ENCODE measurements around the gene PITPNM3. TPM values are rescaled to one million over a fixed set of nuclear protein-coding genes. Genes with fewer than 3 reads are reported as not detected.

Gene PITPNM3
- polyA plus RNA-seq, 3 donors: 0.29 TPM; not detected in 2

GRCh38 chr17:6455321-6455705 lies 101.0 kb downstream of the PITPNM3 start:
- WGBS (ENCODE audit: insufficient coverage): 1% methylated on average over 28 of the region's 35 CpGs
- H3K27me3 Mint-ChIP-seq (ENCODE audit: low read depth in 3 of 3): peaks cover 24 to 32% (median 24%) of the 10 kb centered on the region in 3 donors
- peaks cover 0 to 6% of the 10 kb centered on the region in 2 donors for H3K36me3 ChIP-seq (replicated peaks in 1 of 2; ENCODE audit: control insufficient read depth in 1 of 2, insufficient read depth in 2 of 2, low read length in 2 of 2)
- no peak overlapping the region for H3K4me3 ChIP-seq (replicated peaks in 1 of 3; ENCODE audit: low read depth in 2 of 3, low read length in 3 of 3)
- no peaks in the 10 kb centered on the region for H3K9me3 ChIP-seq (replicated peaks in 1 of 2; ENCODE audit: control insufficient read depth in 1 of 2, insufficient read depth in 1 of 2, low read length in 2 of 2)
- intact Hi-C loops (cut with micrococcal nuclease): no loop called here
- peaks cover 7 to 17% of the 10 kb centered on the region in 2 donors for H3K27me3 ChIP-seq (ENCODE audit: control insufficient read depth in 2 of 2, insufficient read depth in 2 of 2, low read length in 2 of 2)
- peaks cover 15 to 21% of the 10 kb centered on the region in 2 donors for H3K36me3 Mint-ChIP-seq
- peaks cover 0 to 2% (median 0%) of the 10 kb centered on the region in 7 donors for H3K9me3 Mint-ChIP-seq
- no peaks in the 10 kb centered on the region for H3K4me1 Mint-ChIP-seq
- peak overlapping the region; percentile 46 for H2AFZ ChIP-seq (ENCODE audit: insufficient read depth, low read depth, low read length, poor library complexity, severe bottlenecking)
- no peaks in the 10 kb centered on the region for H4K20me1 ChIP-seq (ENCODE audit: insufficient read depth, low read length)
- H3K27ac Mint-ChIP-seq: no peak overlapping the region
- peaks cover 5 to 6% of the 10 kb centered on the region in 2 donors for H3K4me1 ChIP-seq (ENCODE audit: control insufficient read depth in 1 of 2, insufficient read depth in 2 of 2, low read length in 2 of 2)
- no peak for TF ChIP-seq CTCF (IDR thresholded peaks at IDR 0.05)
- DNase-seq: peak in 2 of 3 donors; percentile 2 to 14
- H3K4me3 Mint-ChIP-seq: peak overlapping the region in 1 of 2 donors; percentile 73
- no peak overlapping the region for H3K27ac ChIP-seq (ENCODE audit: low read depth in 1 of 2, low read length in 2 of 2)
- peak overlapping the region; percentile 11 for H3K4me2 ChIP-seq (replicated peaks; ENCODE audit: extremely low read depth, low read length, poor library complexity, severe bottlenecking)
- H3K9ac ChIP-seq (ENCODE audit: insufficient read depth, low read length, poor library complexity, severe bottlenecking): no peak overlapping the region
- H3K79me2 ChIP-seq (ENCODE audit: insufficient read depth, low read length): no peaks in the 10 kb centered on the region

- Mint-ChIP-seq H3K27ac (no peak overlapping the region), H3K36me3 (peaks cover 21 to 28% of the 10 kb centered on the region in 2 donors), H3K27me3 (ENCODE audit: low read depth in 3 of 3) (peaks cover 24 to 31% (median 25%) of the 10 kb centered on the region in 3 donors), H3K4me1 (no peaks in the 10 kb centered on the region), H3K4me3 (peak overlapping the region in 1 of 2 donors; percentile 40), H3K9me3 (peaks cover 0 to 2% (median 0%) of the 10 kb centered on the region in 7 donors)
- no peak overlapping the region for H3K4me3 ChIP-seq (replicated peaks in 1 of 3; ENCODE audit: low read depth in 2 of 3, low read length in 3 of 3)
- H2AFZ ChIP-seq (ENCODE audit: insufficient read depth, low read depth, low read length, poor library complexity, severe bottlenecking): peak overlapping the region; percentile 46
- no peaks in the 10 kb centered on the region for H4K20me1 ChIP-seq (ENCODE audit: insufficient read depth, low read length)
- no peak overlapping the region for H3K9ac ChIP-seq (ENCODE audit: insufficient read depth, low read length, poor library complexity, severe bottlenecking)
- intact Hi-C loops (cut with micrococcal nuclease): no loop called here
- TF ChIP-seq CTCF (IDR thresholded peaks at IDR 0.05): no peak
- H3K4me1 ChIP-seq (ENCODE audit: control insufficient read depth in 1 of 2, insufficient read depth in 2 of 2, low read length in 2 of 2): peaks cover 5 to 6% of the 10 kb centered on the region in 2 donors
- DNase-seq: no peak
- H3K27ac ChIP-seq (ENCODE audit: low read depth in 1 of 2, low read length in 2 of 2): no peak overlapping the region
- H3K9me3 ChIP-seq (replicated peaks in 1 of 2; ENCODE audit: control insufficient read depth in 1 of 2, insufficient read depth in 1 of 2, low read length in 2 of 2): no peaks in the 10 kb centered on the region
- 50% methylated on average over 33 of the region's 35 CpGs for WGBS (ENCODE audit: insufficient coverage)
- peaks cover 7 to 17% of the 10 kb centered on the region in 2 donors for H3K27me3 ChIP-seq (ENCODE audit: control insufficient read depth in 2 of 2, insufficient read depth in 2 of 2, low read length in 2 of 2)
- H3K36me3 ChIP-seq (replicated peaks in 1 of 2; ENCODE audit: control insufficient read depth in 1 of 2, insufficient read depth in 2 of 2, low read length in 2 of 2): peaks cover 2 to 12% of the 10 kb centered on the region in 2 donors
- H3K79me2 ChIP-seq (ENCODE audit: insufficient read depth, low read length): no peaks in the 10 kb centered on the region
- H3K4me2 ChIP-seq (replicated peaks; ENCODE audit: extremely low read depth, low read length, poor library complexity, severe bottlenecking): peak overlapping the region; percentile 11
Observed at GRCh38 chr17:6454495-6455320, 101.6 kb downstream of the PITPNM3 start.
